GM12864 (cell line): Measurements from ENCODE around the gene PDE5A.

Experiments
- DNase-seq: peaks from one replicate; pipeline ENCODE4 v3.0.0-alpha.2; 2011; ENCODE audit warnings: low read depth
- H3K4me3 ChIP-seq: 2 replicates; pipeline ENCODE4 v1.5.1; 2011; ENCODE audit warnings: mild to moderate bottlenecking, low read depth, low read length, control low read depth
- CTCF ChIP-seq: IDR thresholded peaks from 2 replicates; pipeline ENCODE4 v1.5.1; 2011; ENCODE audit warnings: low read depth, mild to moderate bottlenecking, moderate library complexity, low read length, control low read depth, inconsistent platforms; ENCODE audit errors: missing control alignments

Gene PDE5A

GRCh38 chr4:119525005-119525749, 103.4 kb downstream of the PDE5A start:
- DNase-seq, result no peak
- no peak overlapping the region for H3K4me3 ChIP-seq
- TF ChIP-seq CTCF, result no peak

GRCh38 chr4:119523399-119523798, 105.2 kb downstream of the PDE5A start:
- no peak for TF ChIP-seq CTCF
- DNase-seq, result no peak
- H3K4me3 ChIP-seq, result no peak overlapping the region

GRCh38 chr4:119521268-119521667, 107.3 kb downstream of the PDE5A start:
- DNase-seq, result no peak
- TF ChIP-seq CTCF, result no peak

GRCh38 chr4:119518915-119519410, 109.6 kb downstream of the PDE5A start:
- no peak overlapping the region for H3K4me3 ChIP-seq
- TF ChIP-seq CTCF, result no peak
- no peak for DNase-seq

More at GRCh38 chr4:119521268-119521667, 107.3 kb downstream of the PDE5A start:
- no peak overlapping the region for H3K4me3 ChIP-seq

- H3K4me3 ChIP-seq, result no peak overlapping the region
- DNase-seq, result no peak
- no peak for TF ChIP-seq CTCF
Observed at GRCh38 chr4:119518230-119518892, 110.2 kb downstream of the PDE5A start.

GRCh38 chr4:119517361-119518229, 111.0 kb downstream of the PDE5A start:
- H3K4me3 ChIP-seq, result no peak overlapping the region
- no peak for DNase-seq
- TF ChIP-seq CTCF, result no peak
